BJ (cell line): ENCODE data around the gene TDO2. TPM values are rescaled to one million over a fixed set of nuclear protein-coding genes. Genes with fewer than 3 reads are reported as not detected.

Source experiments
- CTCF ChIA-PET: fragments of 350-600 bp; formaldehyde crosslinking; extraction: SDS; loops from one replicate; lab custom pipeline; 2021; ENCODE audit warnings: antibody characterized with exemption, inconsistent platforms; lab: Yijun Ruan, JAX
- POLR2A ChIA-PET: fragments of 300-600 bp; sonication (Branson Sonifier 250); formaldehyde crosslinking; extraction: SDS; loops from one replicate; lab custom pipeline; 2021; ENCODE audit warnings: antibody characterized with exemption; lab: Charles Lee
- DNase-seq: peaks from one replicate; pipeline ENCODE4 v3.0.0-alpha.2; 2011; ENCODE audit warnings: low read depth
- H3K27me3 ChIP-seq: 2 replicates; pipeline ENCODE4 v1.6.0; 2011; ENCODE audit warnings: low read length; ENCODE audit not compliant: control insufficient read depth, insufficient read depth
- H3K36me3 ChIP-seq: 2 replicates; pipeline ENCODE4 v1.5.1; 2011; ENCODE audit warnings: low read length; ENCODE audit not compliant: control insufficient read depth, insufficient read depth
- H3K4me3 ChIP-seq: 2 replicates; pipeline ENCODE4 v1.5.1; 2011; ENCODE audit warnings: low read depth, mild to moderate bottlenecking, control low read depth, low read length
- CTCF ChIP-seq: IDR thresholded peaks from 2 replicates; pipeline ENCODE4 v1.5.1; 2011; ENCODE audit warnings: low read depth, mild to moderate bottlenecking, control low read depth, inconsistent platforms, low read length, moderate library complexity; ENCODE audit not compliant: insufficient read depth
- polyA plus RNA-seq: library from polyadenylated mRNA; depleted of rRNA; stranded (reverse); fragments of >200 nt; gene quantifications from 2 replicates; pipeline ENCODE4 v1.2.3, GENCODE V29; 2011

TDO2 gene
- polyA plus RNA-seq, 1 experiment = not detected

- H3K36me3 ChIP-seq = no peaks in the 10 kb centered on the region
- ChIA-PET POLR2A (interaction anchor here (0.6 kb wide), 1 partner anchor 37 kb away, joined by 3 read pairs; no protein-coding TSS in a partner anchor), CTCF (interaction anchor here (0.6 to 3.1 kb wide), 2 partner anchors 10 to 336 kb away, joined by 3 to 17 read pairs; partner anchors contain the start of gene CTSO)
- no peaks in the 10 kb centered on the region for H3K27me3 ChIP-seq
- TF ChIP-seq CTCF = no peak
- DNase-seq = no peak
- H3K4me3 ChIP-seq = no peak overlapping the region
Measured at GRCh38 chr4:155943605-155944291, 40.3 kb downstream of the TDO2 start.

- Histone ChIP-seq H3K36me3 (no peaks in the 10 kb centered on the region), H3K4me3 (no peak overlapping the region), H3K27me3 (no peaks in the 10 kb centered on the region)
- POLR2A ChIA-PET = no interaction called here
- CTCF ChIA-PET = interaction anchor here (3.1 kb wide), 1 partner anchor 9 kb away, joined by 17 read pairs; the partner anchor contains the start of gene CTSO
- no peak for DNase-seq
- TF ChIP-seq CTCF = no peak
Measured at GRCh38 chr4:155944516-155944915, 41.0 kb downstream of the TDO2 start.

- ChIA-PET POLR2A (no interaction called here), CTCF (no interaction called here)
- Histone ChIP-seq H3K4me3 (no peak overlapping the region), H3K27me3 (no peaks in the 10 kb centered on the region), H3K36me3 (no peaks in the 10 kb centered on the region)
- no peak for TF ChIP-seq CTCF
- DNase-seq = no peak
Measured at GRCh38 chr4:155946486-155946885, 43.0 kb downstream of the TDO2 start.

- no peak overlapping the region for H3K4me3 ChIP-seq
- ChIA-PET CTCF (interaction anchor here (1.6 kb wide), 1 partner anchor 142 kb away, joined by 6 read pairs; no protein-coding TSS in a partner anchor), POLR2A (no interaction called here)
- no peaks in the 10 kb centered on the region for H3K36me3 ChIP-seq
- DNase-seq = no peak
- H3K27me3 ChIP-seq = no peaks in the 10 kb centered on the region
- TF ChIP-seq CTCF = no peak
Measured at GRCh38 chr4:155948541-155948940, 45.0 kb downstream of the TDO2 start.

GRCh38 chr4:155950461-155950860, 47.0 kb downstream of the TDO2 start:
- ChIA-PET POLR2A (no interaction called here), CTCF (interaction anchor here (0.7 to 0.8 kb wide), 2 partner anchors 9 to 140 kb away, joined by 3 to 4 read pairs; no protein-coding TSS in a partner anchor)
- Histone ChIP-seq H3K36me3 (no peaks in the 10 kb centered on the region), H3K4me3 (no peak overlapping the region), H3K27me3 (no peaks in the 10 kb centered on the region)
- TF ChIP-seq CTCF = no peak
- DNase-seq = no peak
